Natural killer cell treated with Interleukin-12 subunit alpha and Interleukin-12 subunit beta and Interleukin-15 and Interleukin-18, amount 100 ng/mL, for 72 hours (primary cell): ENCODE measurements around the gene CHCHD6. TPM values are rescaled to one million over a fixed set of nuclear protein-coding genes. Genes with fewer than 3 reads are reported as not detected.
"Not testable (repeated sequence)": the region's sequence is repeated elsewhere in the genome, so short reads cannot be mapped to it uniquely, and the experiment has no call there.

Source experiments
- ATAC-seq, 2 donors: fragments of 150-1000 bp; cut with Tn5 transposase in 1 of 2; sonication (Bioruptor Pico), chemical (Tn5 transposase) in 1 of 2; 2 replicates each; pipeline ENCODE4 v1.10.0; 2021
- DNase-seq: peaks from one replicate; pipeline ENCODE4 v3.0.0; 2022; ENCODE audit warnings: low spot score
- H3K27ac Mint-ChIP-seq, 2 donors: 1 replicate in 1 of 2; 2 replicates in 1 of 2; pipeline ENCODE4 v1.8.0; 2022; ENCODE audit warnings: mixed read lengths in 2 of 2, mild to moderate bottlenecking in 1 of 2, moderate library complexity in 1 of 2
- H3K27me3 Mint-ChIP-seq, 2 donors: 1 replicate in 1 of 2; 2 replicates in 1 of 2; pipeline ENCODE4 v1.8.0; 2022; ENCODE audit warnings: mixed read lengths in 2 of 2
- H3K36me3 Mint-ChIP-seq: one replicate; pipeline ENCODE4 v1.8.0; 2022; ENCODE audit warnings: mixed read lengths
- H3K4me1 Mint-ChIP-seq, 2 donors: 1 replicate in 1 of 2; 2 replicates in 1 of 2; pipeline ENCODE4 v1.8.0; 2022; ENCODE audit warnings: low read depth in 2 of 2, mixed read lengths in 2 of 2, mild to moderate bottlenecking in 1 of 2
- H3K4me3 Mint-ChIP-seq: one replicate; pipeline ENCODE4 v1.8.0; 2022; ENCODE audit warnings: mixed read lengths
- H3K9me3 Mint-ChIP-seq: 2 replicates; pipeline ENCODE4 v1.8.0; 2022; ENCODE audit warnings: mixed read lengths
- total RNA-seq, 2 donors: library from RNA; stranded (reverse); gene quantifications; one replicate each; pipeline ENCODE4 v1.2.3, GENCODE V29; 2022

The CHCHD6 gene
- total RNA-seq, 2 donors from 2014 or later, result 8.0 to 13.3 TPM

- not testable (repeated sequence) for DNase-seq
Observed at GRCh38 chr3:126801312-126801711, 97.3 kb downstream of the CHCHD6 start.

GRCh38 chr3:126807795-126808194, 103.8 kb downstream of the CHCHD6 start:
- peaks cover 6% of the 10 kb centered on the region for H3K36me3 Mint-ChIP-seq
- no peak overlapping the region for H3K4me3 Mint-ChIP-seq
- H3K27ac Mint-ChIP-seq, result no peak overlapping the region
- DNase-seq (no peak), ATAC-seq (no peak)
- H3K4me1 Mint-ChIP-seq, result no peaks in the 10 kb centered on the region
- no peaks in the 10 kb centered on the region for H3K9me3 Mint-ChIP-seq
- H3K27me3 Mint-ChIP-seq, result no peaks in the 10 kb centered on the region

More at GRCh38 chr3:126801312-126801711, 97.3 kb downstream of the CHCHD6 start:
- H3K27ac Mint-ChIP-seq, H3K4me3 Mint-ChIP-seq, H3K9me3 Mint-ChIP-seq, ATAC-seq, H3K4me1 Mint-ChIP-seq, H3K27me3 Mint-ChIP-seq: not testable (repeated sequence)
- peaks cover 23% of the 10 kb centered on the region for H3K36me3 Mint-ChIP-seq

GRCh38 chr3:126811530-126811929, 107.5 kb downstream of the CHCHD6 start:
- Mint-ChIP-seq H3K27ac (no peak overlapping the region), H3K4me1 (no peaks in the 10 kb centered on the region), H3K4me3 (no peak overlapping the region), H3K9me3 (no peaks in the 10 kb centered on the region), H3K36me3 (no peaks in the 10 kb centered on the region), H3K27me3 (no peaks in the 10 kb centered on the region)
- DNase-seq (no peak), ATAC-seq (no peak)

- Mint-ChIP-seq H3K9me3 (no peaks in the 10 kb centered on the region), H3K4me1 (no peaks in the 10 kb centered on the region), H3K4me3 (no peak overlapping the region), H3K27ac (no peak overlapping the region), H3K27me3 (no peaks in the 10 kb centered on the region), H3K36me3 (no peaks in the 10 kb centered on the region)
- no peak for DNase-seq
- ATAC-seq, result no peak
Observed at GRCh38 chr3:126816298-126816697, 112.3 kb downstream of the CHCHD6 start.

- peak in 1 of 2 donors; percentile 27 for ATAC-seq
- no peaks in the 10 kb centered on the region for H3K27me3 Mint-ChIP-seq
- H3K4me1 Mint-ChIP-seq, result no peaks in the 10 kb centered on the region
- H3K9me3 Mint-ChIP-seq, result no peaks in the 10 kb centered on the region
- no peak overlapping the region for H3K27ac Mint-ChIP-seq
- DNase-seq, result no peak
- H3K36me3 Mint-ChIP-seq, result no peaks in the 10 kb centered on the region
- no peak overlapping the region for H3K4me3 Mint-ChIP-seq
Observed at GRCh38 chr3:126816986-126817777, 113.1 kb downstream of the CHCHD6 start.

DNA sequence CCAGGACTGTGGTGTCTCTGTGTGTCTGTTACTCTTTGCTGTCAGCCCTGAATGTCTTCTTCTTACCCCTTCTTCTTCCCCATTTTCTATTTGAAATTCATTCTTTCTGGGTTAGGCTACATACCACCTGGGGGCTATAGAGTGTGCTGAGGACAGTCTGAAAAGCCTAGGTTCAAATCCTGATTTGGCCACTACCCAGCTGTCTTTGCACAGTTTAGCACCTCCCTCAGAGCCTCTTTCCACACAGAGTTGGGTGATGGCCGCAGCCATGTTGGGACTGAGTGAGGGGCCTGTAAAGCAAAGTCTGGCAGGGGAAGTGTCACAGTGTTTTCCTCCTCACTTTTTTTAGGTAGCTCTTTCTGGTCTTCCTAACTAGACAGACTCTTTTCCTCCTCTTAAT, 113.7 kb downstream of the CHCHD6 start:
- H3K27me3 Mint-ChIP-seq, result no peaks in the 10 kb centered on the region
- H3K4me3 Mint-ChIP-seq, result no peak overlapping the region
- H3K4me1 Mint-ChIP-seq, result no peaks in the 10 kb centered on the region
- DNase-seq, result no peak
- H3K9me3 Mint-ChIP-seq, result no peaks in the 10 kb centered on the region
- no peak for ATAC-seq
- H3K36me3 Mint-ChIP-seq, result no peaks in the 10 kb centered on the region
- no peak overlapping the region for H3K27ac Mint-ChIP-seq

GRCh38 chr3:126818400-126819095, 114.5 kb downstream of the CHCHD6 start:
- no peaks in the 10 kb centered on the region for H3K27me3 Mint-ChIP-seq
- ATAC-seq (no peak), DNase-seq (no peak)
- H3K9me3 Mint-ChIP-seq, result no peaks in the 10 kb centered on the region
- no peak overlapping the region for H3K4me3 Mint-ChIP-seq
- H3K27ac Mint-ChIP-seq, result no peak overlapping the region
- no peaks in the 10 kb centered on the region for H3K4me1 Mint-ChIP-seq
- H3K36me3 Mint-ChIP-seq, result no peaks in the 10 kb centered on the region

GRCh38 chr3:126826693-126827092, 122.7 kb downstream of the CHCHD6 start:
- Mint-ChIP-seq H3K4me3 (no peak overlapping the region), H3K27ac (no peak overlapping the region), H3K36me3 (no peaks in the 10 kb centered on the region), H3K27me3 (no peaks in the 10 kb centered on the region), H3K4me1 (no peaks in the 10 kb centered on the region), H3K9me3 (no peaks in the 10 kb centered on the region)
- DNase-seq, result no peak
- no peak for ATAC-seq

DNA sequence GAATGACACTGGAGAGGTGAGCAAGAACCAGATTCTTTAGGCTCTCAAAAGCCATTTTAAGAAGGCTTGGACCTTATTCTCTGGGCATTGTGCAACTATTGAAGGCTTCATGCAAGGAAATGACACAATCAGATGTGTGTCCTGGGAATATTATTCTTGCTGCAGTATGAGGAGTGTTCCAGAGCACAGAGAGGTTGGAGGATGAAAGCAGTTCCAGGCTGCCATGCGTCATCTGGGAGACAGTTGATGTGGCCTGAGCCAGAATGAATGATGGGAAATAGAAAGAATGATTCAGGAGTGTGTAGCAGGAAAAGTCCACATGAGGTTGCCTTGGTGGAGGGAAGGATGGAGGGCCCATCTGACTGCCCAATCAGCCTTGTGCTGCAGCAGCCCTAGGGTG, 123.1 kb downstream of the CHCHD6 start:
- DNase-seq, result no peak
- H3K9me3 Mint-ChIP-seq, result no peaks in the 10 kb centered on the region
- no peak for ATAC-seq
- no peak overlapping the region for H3K4me3 Mint-ChIP-seq
- H3K4me1 Mint-ChIP-seq, result no peaks in the 10 kb centered on the region
- H3K27ac Mint-ChIP-seq, result no peak overlapping the region
- H3K27me3 Mint-ChIP-seq, result no peaks in the 10 kb centered on the region
- H3K36me3 Mint-ChIP-seq, result no peaks in the 10 kb centered on the region

DNA sequence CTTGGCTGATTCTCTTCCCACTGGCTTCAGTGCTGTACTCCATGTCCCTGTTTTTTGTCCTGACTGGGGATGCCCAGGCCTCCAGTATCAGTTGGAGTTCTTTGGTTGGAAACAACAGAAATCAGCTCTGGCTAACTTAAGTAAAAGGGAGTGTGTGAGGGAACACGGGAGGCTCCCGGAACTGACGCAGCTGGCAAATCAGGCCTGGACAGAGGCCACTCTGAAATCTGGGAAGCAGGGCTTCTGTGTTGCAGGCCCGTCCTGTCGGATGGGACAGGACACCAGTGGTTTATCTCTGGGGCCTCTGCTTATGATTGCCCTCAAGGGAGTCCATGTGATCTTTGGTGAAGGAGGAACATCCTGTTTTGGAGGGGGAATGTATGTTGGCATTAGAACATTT, 124.3 kb downstream of the CHCHD6 start:
- no peak overlapping the region for H3K4me3 Mint-ChIP-seq
- ATAC-seq, result no peak
- H3K9me3 Mint-ChIP-seq, result no peaks in the 10 kb centered on the region
- no peaks in the 10 kb centered on the region for H3K27me3 Mint-ChIP-seq
- no peaks in the 10 kb centered on the region for H3K4me1 Mint-ChIP-seq
- no peak overlapping the region for H3K27ac Mint-ChIP-seq
- H3K36me3 Mint-ChIP-seq, result no peaks in the 10 kb centered on the region
- DNase-seq, result no peak

- ATAC-seq (no peak), DNase-seq (no peak)
- no peak overlapping the region for H3K4me3 Mint-ChIP-seq
- H3K36me3 Mint-ChIP-seq, result no peaks in the 10 kb centered on the region
- no peaks in the 10 kb centered on the region for H3K9me3 Mint-ChIP-seq
- no peaks in the 10 kb centered on the region for H3K4me1 Mint-ChIP-seq
- H3K27me3 Mint-ChIP-seq, result no peaks in the 10 kb centered on the region
- no peak overlapping the region for H3K27ac Mint-ChIP-seq
Observed at GRCh38 chr3:126832933-126833332, 128.9 kb downstream of the CHCHD6 start.

- H3K27me3 Mint-ChIP-seq, result no peaks in the 10 kb centered on the region
- H3K27ac Mint-ChIP-seq, result no peak overlapping the region
- H3K4me1 Mint-ChIP-seq, result no peaks in the 10 kb centered on the region
- DNase-seq, result no peak
- no peaks in the 10 kb centered on the region for H3K9me3 Mint-ChIP-seq
- H3K36me3 Mint-ChIP-seq, result no peaks in the 10 kb centered on the region
- ATAC-seq, result peak in 1 of 2 donors; percentile 56
- no peak overlapping the region for H3K4me3 Mint-ChIP-seq
Observed at GRCh38 chr3:126834596-126835471, 130.8 kb downstream of the CHCHD6 start.

DNA sequence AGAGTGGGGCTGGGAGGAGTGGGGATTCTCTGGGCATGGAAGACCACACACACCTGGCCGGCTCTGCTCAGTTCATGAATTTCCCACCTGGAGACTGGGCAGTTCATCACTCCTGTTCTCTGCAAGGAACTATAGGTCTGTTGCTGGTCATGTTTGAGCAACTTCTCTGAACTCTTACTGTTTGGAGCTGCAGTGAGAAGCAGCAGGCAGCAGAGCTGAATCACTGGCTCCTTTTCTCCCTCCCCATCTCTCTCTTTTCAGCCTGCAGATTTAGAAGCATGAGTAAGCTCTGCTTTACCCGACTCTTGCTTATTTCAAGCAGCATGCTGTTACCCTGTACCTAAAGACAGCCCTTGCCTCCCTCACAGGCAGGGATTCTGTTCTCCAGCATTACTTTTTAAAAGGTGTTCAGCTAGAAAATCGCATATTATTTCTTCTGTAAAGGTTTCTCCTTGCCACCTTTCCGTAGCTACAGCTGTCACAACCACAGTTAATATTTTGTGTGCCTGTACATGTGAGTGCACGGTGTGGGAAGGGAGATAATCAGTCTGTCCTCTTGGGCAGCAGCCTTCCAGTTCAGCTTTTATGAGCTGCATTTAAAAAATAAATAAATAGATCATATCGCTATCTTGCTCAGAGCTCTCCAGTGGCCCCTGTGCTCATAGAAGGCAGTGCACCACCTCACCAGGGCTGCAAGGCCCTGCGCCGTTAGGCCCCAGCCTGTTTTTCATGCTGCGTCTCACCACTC, 131.6 kb downstream of the CHCHD6 start:
- Mint-ChIP-seq H3K4me3 (no peak overlapping the region), H3K27me3 (no peaks in the 10 kb centered on the region), H3K4me1 (no peaks in the 10 kb centered on the region), H3K27ac (no peak overlapping the region), H3K36me3 (no peaks in the 10 kb centered on the region), H3K9me3 (no peaks in the 10 kb centered on the region)
- DNase-seq (no peak), ATAC-seq (peak in 1 of 2 donors; percentile 36)
